Loucy (cell line): ENCODE measurements around the gene GPR39.

ENCODE experiments used
- H2AFZ ChIP-seq: fragments of 200-600 bp; sonication (generic); 2 replicates; pipeline ENCODE4 v1.6.0; 2016; ENCODE audit warnings: antibody characterized with exemption, mild to moderate bottlenecking, low read length, moderate library complexity
- H3F3A ChIP-seq: fragments of 200-600 bp; 2 replicates; pipeline ENCODE4 v1.6.0; 2016; ENCODE audit warnings: antibody characterized with exemption, low read depth, mild to moderate bottlenecking
- H3K27me3 ChIP-seq: fragments of 200-600 bp; sonication (generic); 2 replicates; pipeline ENCODE4 v1.6.1; 2014; ENCODE audit warnings: low read length, mild to moderate bottlenecking; ENCODE audit not compliant: insufficient read depth, poor library complexity, severe bottlenecking
- H3K36me3 ChIP-seq: fragments of 200-600 bp; sonication (generic); 2 replicates; pipeline ENCODE4 v1.6.1; 2016; ENCODE audit warnings: low read length; ENCODE audit not compliant: insufficient read depth
- H3K4me1 ChIP-seq: fragments of 200-600 bp; sonication (generic); 2 replicates; pipeline ENCODE4 v1.5.1; 2014; ENCODE audit warnings: low read length, mild to moderate bottlenecking; ENCODE audit not compliant: insufficient read depth, poor library complexity, severe bottlenecking
- H3K4me2 ChIP-seq: fragments of 200-600 bp; sonication (generic); 2 replicates; pipeline ENCODE4 v1.6.0; 2014; ENCODE audit warnings: antibody characterized with exemption, low read length, low read depth, mild to moderate bottlenecking; ENCODE audit not compliant: poor library complexity, severe bottlenecking
- H3K4me3 ChIP-seq: fragments of 200-600 bp; sonication (generic); 2 replicates; pipeline ENCODE4 v1.5.1; 2014; ENCODE audit warnings: low read length, mild to moderate bottlenecking, mixed read lengths; ENCODE audit not compliant: poor library complexity, severe bottlenecking
- H3K79me2 ChIP-seq: fragments of 200-600 bp; sonication (generic); 2 replicates; pipeline ENCODE4 v1.6.1; 2014; ENCODE audit warnings: low read length; ENCODE audit not compliant: insufficient read depth
- H3K9ac ChIP-seq: fragments of 200-600 bp; sonication (generic); 2 replicates; pipeline ENCODE4 v1.6.0; 2014; ENCODE audit warnings: mild to moderate bottlenecking, low read depth, low read length, moderate library complexity; ENCODE audit not compliant: poor library complexity, severe bottlenecking
- H3K9me2 ChIP-seq: fragments of 200-600 bp; sonication (generic); replicated peaks from 2 replicates; pipeline ENCODE4 v1.6.1; 2016; ENCODE audit warnings: low read depth, low read length, mixed read lengths
- H3K9me3 ChIP-seq: fragments of 200-600 bp; sonication (generic); 2 replicates; pipeline ENCODE4 v1.6.1; 2014; ENCODE audit warnings: mild to moderate bottlenecking, antibody characterized with exemption, low read length, low read depth; ENCODE audit not compliant: insufficient read depth
- H4K20me1 ChIP-seq: fragments of 200-600 bp; sonication (generic); 2 replicates; pipeline ENCODE4 v1.6.0; 2014; ENCODE audit warnings: antibody characterized with exemption, low read length, mild to moderate bottlenecking; ENCODE audit not compliant: insufficient read depth, poor library complexity, severe bottlenecking
- CTCF ChIP-seq: fragments of 200-600 bp; sonication (generic); conservative IDR thresholded peaks from 2 replicates; pipeline ENCODE4 v1.5.1; 2014; ENCODE audit warnings: mild to moderate bottlenecking, antibody characterized with exemption, low read length
- EZH2phosphoT487 ChIP-seq: fragments of 200-600 bp; IDR thresholded peaks from 2 replicates; pipeline ENCODE4 v1.6.1; 2018; ENCODE audit warnings: antibody characterized with exemption, mild to moderate bottlenecking, moderate library complexity, borderline replicate concordance

Gene GPR39

DNA sequence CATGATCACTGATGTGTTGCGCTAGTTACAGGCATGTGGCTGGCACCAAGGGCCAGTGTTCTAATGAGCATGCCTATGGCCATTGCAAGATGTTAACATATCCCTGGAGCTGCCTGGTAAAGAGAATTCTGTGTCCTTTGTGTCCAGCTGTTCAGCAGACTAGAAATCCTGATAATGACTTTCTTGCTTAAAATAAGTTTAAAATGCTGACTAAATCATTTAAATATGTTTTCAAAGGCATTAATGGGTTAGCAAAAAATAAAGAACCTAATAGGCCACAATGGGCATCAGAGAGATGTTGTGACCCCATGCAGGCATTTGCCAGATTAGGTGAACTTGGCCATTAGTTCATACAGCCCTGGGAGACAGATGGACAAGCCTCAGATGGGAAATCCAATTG lies 67.5 kb downstream of the GPR39 start:
- Histone ChIP-seq H3K4me2 (no peak overlapping the region), H3K79me2 (no peaks in the 10 kb centered on the region), H3K9me3 (no peaks in the 10 kb centered on the region), H3K4me3 (no peak overlapping the region), H3F3A (no peaks in the 10 kb centered on the region), H3K4me1 (no peaks in the 10 kb centered on the region), H3K27me3 (no peaks in the 10 kb centered on the region), H4K20me1 (no peaks in the 10 kb centered on the region), H3K9me2 (no peaks in the 10 kb centered on the region), H3K36me3 (no peaks in the 10 kb centered on the region), H2AFZ (no peak overlapping the region), H3K9ac (no peak overlapping the region)
- no peak for TF ChIP-seq CTCF
- TF ChIP-seq EZH2phosphoT487: no peak

GRCh38 chr2:132488491-132488890 lies 71.9 kb downstream of the GPR39 start:
- Histone ChIP-seq H3K9ac (no peak overlapping the region), H2AFZ (no peak overlapping the region), H3K4me3 (no peak overlapping the region), H3F3A (no peaks in the 10 kb centered on the region), H3K36me3 (no peaks in the 10 kb centered on the region), H3K9me3 (no peaks in the 10 kb centered on the region; the same call in 1 of the 2 replicates), H3K9me2 (no peaks in the 10 kb centered on the region), H3K4me1 (no peaks in the 10 kb centered on the region), H3K27me3 (no peaks in the 10 kb centered on the region), H3K79me2 (no peaks in the 10 kb centered on the region), H4K20me1 (no peaks in the 10 kb centered on the region), H3K4me2 (no peak overlapping the region)
- TF ChIP-seq EZH2phosphoT487: no peak
- no peak for TF ChIP-seq CTCF

DNA sequence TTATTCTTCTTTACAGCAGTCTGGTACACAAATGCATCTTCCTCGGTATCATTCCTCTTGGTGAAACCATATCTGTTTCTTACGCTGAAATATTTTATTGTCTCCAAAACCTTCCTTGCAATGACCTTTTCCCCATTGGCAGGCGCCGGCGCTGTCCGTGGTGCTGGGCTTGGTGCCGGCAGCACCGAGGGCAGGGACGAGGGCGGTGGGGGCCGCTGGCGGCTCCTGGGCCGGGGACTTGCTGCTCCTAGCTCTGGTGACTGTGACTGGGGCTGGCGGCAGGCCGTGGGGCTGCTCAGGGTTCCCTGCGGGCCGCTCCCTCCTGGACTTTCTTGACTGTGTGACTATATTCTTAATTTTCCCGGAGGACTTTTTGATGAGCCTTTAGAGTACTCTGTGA lies 72.5 kb downstream of the GPR39 start:
- Histone ChIP-seq H2AFZ (no peak overlapping the region), H3K9me2 (no peaks in the 10 kb centered on the region), H3F3A (no peaks in the 10 kb centered on the region), H3K27me3 (no peaks in the 10 kb centered on the region), H3K9ac (no peak overlapping the region), H3K9me3 (no peaks in the 10 kb centered on the region; the same call in 1 of the 2 replicates), H3K36me3 (no peaks in the 10 kb centered on the region), H3K79me2 (no peaks in the 10 kb centered on the region), H3K4me2 (no peak overlapping the region), H4K20me1 (no peaks in the 10 kb centered on the region), H3K4me3 (no peak overlapping the region), H3K4me1 (no peaks in the 10 kb centered on the region)
- no peak for TF ChIP-seq CTCF
- TF ChIP-seq EZH2phosphoT487: no peak
